ENCODE data around the gene ALDH6A1. TPM values are rescaled to one million over a fixed set of nuclear protein-coding genes. Genes with fewer than 3 reads are reported as not detected.
"Not testable (repeated sequence)": the region's sequence is repeated elsewhere in the genome, so short reads cannot be mapped to it uniquely, and the experiment has no call there.

Gene ALDH6A1
- total RNA-seq (2021) (11.0 and 18.9 TPM in 2 replicates), Bru-seq, nascent RNA (percentile 48 among the genes with signal in this experiment), BruChase-seq, experiment 1, labeled RNA remaining after a 2-hour chase (percentile 51 among the genes with signal in this experiment), BruChase-seq, experiment 2, labeled RNA remaining after a 6-hour chase (percentile 63 among the genes with signal in this experiment)
- long read RNA-seq, full-length matches to known transcripts = 22 of 28 reads
- long read RNA-seq, partial matches to known transcripts = 0 of 28 reads
- long read RNA-seq, other reads (novel, unspliced or antisense) = 6 of 28 reads

GRCh38 chr14:74084277-74085046, at the start of gene ALDH6A1, which contains the start of gene LIN52:
TSS of gene ALDH6A1 (minus strand) at chr14:74084453. CDS start at chr14:74084394, 59 bp downstream.
TSS of gene LIN52 (plus strand) at chr14:74084956. CDS start at chr14:74084975, 19 bp downstream.
- intact Hi-C loops (cut with micrococcal nuclease; ENCODE audit: unreplicated experiment) = no loop called here
- Histone ChIP-seq H3K4me1 (ENCODE audit: insufficient read depth, low read length, poor library complexity, severe bottlenecking) (peaks cover 8% of the 10 kb centered on the region), H3K4me3 (ENCODE audit: low read depth, low read length, poor library complexity, severe bottlenecking) (peak within 1 kb of the TSS; percentile 73), H3K27me3 (replicated peaks; ENCODE audit: insufficient read depth, low read depth, low read length, poor library complexity) (no peaks in the 10 kb centered on the region), H3K27ac (ENCODE audit: low read depth, low read length, poor library complexity, severe bottlenecking) (peak within 1 kb of the TSS; percentile 82), H3K9me3 (ENCODE audit: low read depth, low read length, poor library complexity, severe bottlenecking) (no peaks in the 10 kb centered on the region), H3K36me3 (ENCODE audit: insufficient read depth, low read length, poor library complexity, severe bottlenecking) (no peaks in the 10 kb centered on the region)
- DNase-seq (ENCODE audit: low spot score) = peak; percentile 100
- BruUV-seq (replicated peaks) = no TSS peak
- no peak for TF ChIP-seq EZH2 (IDR thresholded peaks at IDR 0.05; ENCODE audit: borderline replicate concordance, low read depth, low read length, poor library complexity, severe bottlenecking)
- no peak; the same call in 1 of the 2 replicates for TF ChIP-seq CTCF (conservative IDR thresholded peaks at IDR 0.05; ENCODE audit: low read depth, low read length)
- ChIA-PET CTCF (no interaction called here), POLR2A (ENCODE audit: low non-redundant PET) (no interaction called here)

GRCh38 chr14:74127634-74128033, 43.4 kb upstream of the ALDH6A1 start:
- no peaks in the 10 kb centered on the region for H3K4me1 ChIP-seq (ENCODE audit: insufficient read depth, low read length, poor library complexity, severe bottlenecking)
- TF ChIP-seq EZH2 (IDR thresholded peaks at IDR 0.05; ENCODE audit: borderline replicate concordance, low read depth, low read length, poor library complexity, severe bottlenecking) (no peak), CTCF (conservative IDR thresholded peaks at IDR 0.05; ENCODE audit: low read depth, low read length) (no peak)
- no peaks in the 10 kb centered on the region for H3K27me3 ChIP-seq (replicated peaks; ENCODE audit: insufficient read depth, low read depth, low read length, poor library complexity)
- BruUV-seq (replicated peaks) = no TSS peak
- H3K4me3 ChIP-seq (ENCODE audit: low read depth, low read length, poor library complexity, severe bottlenecking) = no peak overlapping the region
- no peak for DNase-seq (ENCODE audit: low spot score)
- H3K9me3 ChIP-seq (ENCODE audit: low read depth, low read length, poor library complexity, severe bottlenecking) = no peaks in the 10 kb centered on the region
- no peaks in the 10 kb centered on the region for H3K36me3 ChIP-seq (ENCODE audit: insufficient read depth, low read length, poor library complexity, severe bottlenecking)
- POLR2A ChIA-PET (ENCODE audit: low non-redundant PET) = no interaction called here
- intact Hi-C loops (cut with micrococcal nuclease; ENCODE audit: unreplicated experiment) = no loop called here
- CTCF ChIA-PET = no interaction called here
- no peak overlapping the region for H3K27ac ChIP-seq (ENCODE audit: low read depth, low read length, poor library complexity, severe bottlenecking)

- no peak for DNase-seq (ENCODE audit: low spot score)
- Histone ChIP-seq H3K4me3 (ENCODE audit: low read depth, low read length, poor library complexity, severe bottlenecking) (no peak overlapping the region), H3K27ac (ENCODE audit: low read depth, low read length, poor library complexity, severe bottlenecking) (no peak overlapping the region), H3K27me3 (replicated peaks; ENCODE audit: insufficient read depth, low read depth, low read length, poor library complexity) (no peaks in the 10 kb centered on the region), H3K4me1 (ENCODE audit: insufficient read depth, low read length, poor library complexity, severe bottlenecking) (no peaks in the 10 kb centered on the region), H3K36me3 (ENCODE audit: insufficient read depth, low read length, poor library complexity, severe bottlenecking) (no peaks in the 10 kb centered on the region), H3K9me3 (ENCODE audit: low read depth, low read length, poor library complexity, severe bottlenecking) (no peaks in the 10 kb centered on the region)
- BruUV-seq (replicated peaks) = no TSS peak
- ChIA-PET CTCF (no interaction called here), POLR2A (ENCODE audit: low non-redundant PET) (no interaction called here)
- intact Hi-C loops (cut with micrococcal nuclease; ENCODE audit: unreplicated experiment) = no loop called here
- TF ChIP-seq EZH2 (IDR thresholded peaks at IDR 0.05; ENCODE audit: borderline replicate concordance, low read depth, low read length, poor library complexity, severe bottlenecking) = no peak
- no peak for TF ChIP-seq CTCF (conservative IDR thresholded peaks at IDR 0.05; ENCODE audit: low read depth, low read length)
Observed at GRCh38 chr14:74126315-74127013, 42.2 kb upstream of the ALDH6A1 start.

DNA sequence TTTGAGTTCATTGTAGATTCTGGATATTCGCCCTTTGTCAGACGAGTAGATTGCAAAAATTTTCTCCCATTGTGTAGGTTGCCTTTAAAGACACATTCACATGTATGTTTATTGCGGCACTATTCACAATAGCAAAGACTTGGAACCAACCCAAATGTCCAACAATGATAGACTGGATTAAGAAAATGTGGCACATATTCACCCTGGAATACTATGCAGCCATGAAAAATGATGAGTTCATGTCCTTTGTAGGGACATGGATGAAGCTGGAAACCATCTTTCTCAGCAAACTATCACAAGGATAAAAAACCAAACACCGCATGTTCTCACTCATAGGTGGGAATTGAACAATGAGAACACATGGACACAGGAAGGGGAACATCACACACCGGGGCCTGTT, 41.2 kb upstream of the ALDH6A1 start:
- H3K4me1 ChIP-seq (ENCODE audit: insufficient read depth, low read length, poor library complexity, severe bottlenecking); POLR2A ChIA-PET (ENCODE audit: low non-redundant PET); H3K36me3 ChIP-seq (ENCODE audit: insufficient read depth, low read length, poor library complexity, severe bottlenecking); H3K9me3 ChIP-seq (ENCODE audit: low read depth, low read length, poor library complexity, severe bottlenecking); H3K4me3 ChIP-seq (ENCODE audit: low read depth, low read length, poor library complexity, severe bottlenecking); H3K27ac ChIP-seq (ENCODE audit: low read depth, low read length, poor library complexity, severe bottlenecking); DNase-seq (ENCODE audit: low spot score); CTCF ChIA-PET; intact Hi-C loops (cut with micrococcal nuclease; ENCODE audit: unreplicated experiment); H3K27me3 ChIP-seq (replicated peaks; ENCODE audit: insufficient read depth, low read depth, low read length, poor library complexity); BruUV-seq (replicated peaks): not testable (repeated sequence)
